Activated CD8-positive, alpha-beta T cell treated with anti-CD3 and anti-CD28 coated beads for 36 hours (primary cell): ENCODE measurements around the gene ATG9A. TPM values are rescaled to one million over a fixed set of nuclear protein-coding genes. Genes with fewer than 3 reads are reported as not detected.

Experiments used
- ATAC-seq: fragments of 200-7000 bp; cut with Tn5 transposase; one replicate; pipeline ENCODE4 v1.10.0; 2021; ENCODE audit warnings: mild to moderate bottlenecking, moderate library complexity
- CTCF ChIA-PET: fragments of 350-600 bp; sonication (Branson Sonifier 250); formaldehyde crosslinking; loops from one replicate; lab custom pipeline; 2021; ENCODE audit warnings: antibody characterized with exemption; lab: Charles Lee
- POLR2A ChIA-PET: fragments of 350-600 bp; sonication (Branson Sonifier 250); formaldehyde crosslinking; loops from one replicate; lab custom pipeline; 2021; ENCODE audit warnings: antibody characterized with exemption; lab: Charles Lee
- DNase-seq: peaks from one replicate; pipeline ENCODE4 v3.0.0-alpha.2; 2020
- H3K27ac Mint-ChIP-seq: one replicate; pipeline ENCODE4 v1.8.0; 2021; ENCODE audit warnings: mild to moderate bottlenecking, mixed read lengths
- H3K27me3 Mint-ChIP-seq: one replicate; pipeline ENCODE4 v1.8.0; 2021; ENCODE audit warnings: mixed read lengths
- H3K36me3 Mint-ChIP-seq: one replicate; pipeline ENCODE4 v1.8.0; 2021; ENCODE audit warnings: low read depth, mixed read lengths
- H3K4me1 Mint-ChIP-seq: one replicate; pipeline ENCODE4 v1.8.0; 2021; ENCODE audit warnings: low read depth, mixed read lengths
- H3K4me3 Mint-ChIP-seq: one replicate; pipeline ENCODE4 v1.8.0; 2021; ENCODE audit warnings: mild to moderate bottlenecking, moderate library complexity, mixed read lengths
- H3K9me3 Mint-ChIP-seq: one replicate; pipeline ENCODE4 v1.8.0; 2021; ENCODE audit warnings: mixed read lengths
- intact Hi-C: fragments of 100-400 bp; cut with micrococcal nuclease; formaldehyde crosslinking; loops from one replicate; pipeline ENCODE4 v1.10.0; 2022
- total RNA-seq, 2 experiments: library from RNA; stranded (reverse); gene quantifications; one replicate each; pipeline ENCODE4 v1.2.3, GENCODE V29; 2021
- TF ChIP-seq, protein P1 (sequence below): fragments of 200-600 bp; IDR thresholded peaks from one replicate; pipeline ENCODE4 v1.8.0; 2022; ENCODE audit warnings: antibody characterized with exemption, mild to moderate bottlenecking

The ATG9A gene
- total RNA-seq, 2 experiments from 2014 or later = 54.8 to 58.7 TPM

DNA sequence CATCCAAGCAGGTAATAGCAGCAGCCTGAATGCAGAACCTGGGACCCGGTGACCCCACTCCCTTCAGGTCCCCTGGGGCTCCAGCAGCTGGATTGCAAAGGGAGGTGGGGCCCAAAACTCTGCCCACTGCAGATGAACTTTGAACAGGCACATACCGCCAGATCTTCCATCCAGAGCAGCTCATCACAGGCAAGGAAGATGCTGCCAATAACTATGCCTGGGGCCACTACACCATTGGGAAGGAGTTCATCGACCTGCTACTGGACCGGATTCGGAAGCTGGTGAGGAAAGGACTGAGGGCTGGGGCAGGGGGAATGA is 40.6 kb upstream of the ATG9A start:
- no peaks in the 10 kb centered on the region for H3K36me3 Mint-ChIP-seq
- intact Hi-C loops = no loop called here
- H3K27me3 Mint-ChIP-seq = no peaks in the 10 kb centered on the region
- TF ChIP-seq, protein P1, sequence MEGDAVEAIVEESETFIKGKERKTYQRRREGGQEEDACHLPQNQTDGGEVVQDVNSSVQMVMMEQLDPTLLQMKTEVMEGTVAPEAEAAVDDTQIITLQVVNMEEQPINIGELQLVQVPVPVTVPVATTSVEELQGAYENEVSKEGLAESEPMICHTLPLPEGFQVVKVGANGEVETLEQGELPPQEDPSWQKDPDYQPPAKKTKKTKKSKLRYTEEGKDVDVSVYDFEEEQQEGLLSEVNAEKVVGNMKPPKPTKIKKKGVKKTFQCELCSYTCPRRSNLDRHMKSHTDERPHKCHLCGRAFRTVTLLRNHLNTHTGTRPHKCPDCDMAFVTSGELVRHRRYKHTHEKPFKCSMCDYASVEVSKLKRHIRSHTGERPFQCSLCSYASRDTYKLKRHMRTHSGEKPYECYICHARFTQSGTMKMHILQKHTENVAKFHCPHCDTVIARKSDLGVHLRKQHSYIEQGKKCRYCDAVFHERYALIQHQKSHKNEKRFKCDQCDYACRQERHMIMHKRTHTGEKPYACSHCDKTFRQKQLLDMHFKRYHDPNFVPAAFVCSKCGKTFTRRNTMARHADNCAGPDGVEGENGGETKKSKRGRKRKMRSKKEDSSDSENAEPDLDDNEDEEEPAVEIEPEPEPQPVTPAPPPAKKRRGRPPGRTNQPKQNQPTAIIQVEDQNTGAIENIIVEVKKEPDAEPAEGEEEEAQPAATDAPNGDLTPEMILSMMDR = no peak
- CTCF ChIA-PET = interaction anchor here (1.7 kb wide), 1 partner anchor 29 kb away, joined by 5 read pairs; no protein-coding TSS in a partner anchor
- DNase-seq (no peak), ATAC-seq (no peak)
- no peaks in the 10 kb centered on the region for H3K9me3 Mint-ChIP-seq
- H3K4me1 Mint-ChIP-seq = peaks cover 4% of the 10 kb centered on the region
- no peak overlapping the region for H3K4me3 Mint-ChIP-seq
- POLR2A ChIA-PET = interaction anchor here (0.7 kb wide), 1 partner anchor 8 kb away, joined by 3 read pairs; no protein-coding TSS in a partner anchor
- no peak overlapping the region for H3K27ac Mint-ChIP-seq

DNA sequence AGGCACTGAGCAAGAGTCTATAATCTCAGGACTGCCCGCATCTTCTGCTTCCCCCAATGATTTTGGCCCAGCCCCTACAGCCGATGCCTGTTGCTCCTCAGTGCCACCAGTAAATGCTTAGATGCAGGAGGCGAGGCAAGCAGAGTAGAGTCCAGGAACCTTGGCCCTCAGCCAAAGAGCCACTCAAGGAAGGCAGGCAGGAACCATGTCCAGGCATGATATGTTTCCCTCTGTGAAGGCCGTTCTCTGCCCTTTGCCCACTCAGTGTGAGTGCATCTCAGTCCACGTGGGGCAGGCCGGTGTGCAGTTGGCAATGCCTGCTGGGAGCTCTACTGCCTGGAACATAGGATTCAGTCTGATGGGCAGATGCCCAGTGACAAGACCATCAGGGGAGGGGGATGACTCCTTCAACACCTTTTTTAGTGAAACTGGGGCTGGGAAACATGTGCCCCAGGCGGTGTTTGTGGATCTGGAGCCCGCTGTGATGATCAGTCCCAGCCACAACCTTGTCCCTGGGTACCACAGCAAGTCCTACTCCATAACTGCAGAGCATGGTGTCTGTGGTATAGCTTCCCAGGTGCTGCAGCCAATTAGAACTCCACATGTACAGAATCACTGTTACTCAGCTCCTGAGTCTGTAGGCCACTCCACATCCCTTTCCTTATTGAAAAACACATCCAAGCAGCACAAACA is 40.1 kb upstream of the ATG9A start:
- intact Hi-C loops = no loop called here
- Mint-ChIP-seq H3K27me3 (no peaks in the 10 kb centered on the region), H3K4me3 (no peak overlapping the region), H3K9me3 (no peaks in the 10 kb centered on the region), H3K36me3 (no peaks in the 10 kb centered on the region), H3K27ac (no peak overlapping the region), H3K4me1 (peaks cover 4% of the 10 kb centered on the region)
- no peak for DNase-seq
- no peak for ATAC-seq
- ChIA-PET CTCF (interaction anchor here (1.7 kb wide), 1 partner anchor 29 kb away, joined by 5 read pairs; no protein-coding TSS in a partner anchor), POLR2A (interaction anchor here (0.6 to 0.7 kb wide), 2 partner anchors 8 to 24 kb away, joined by 3 read pairs; partner anchors contain the start of gene STK16)
- TF ChIP-seq, protein P1 = no peak

DNA sequence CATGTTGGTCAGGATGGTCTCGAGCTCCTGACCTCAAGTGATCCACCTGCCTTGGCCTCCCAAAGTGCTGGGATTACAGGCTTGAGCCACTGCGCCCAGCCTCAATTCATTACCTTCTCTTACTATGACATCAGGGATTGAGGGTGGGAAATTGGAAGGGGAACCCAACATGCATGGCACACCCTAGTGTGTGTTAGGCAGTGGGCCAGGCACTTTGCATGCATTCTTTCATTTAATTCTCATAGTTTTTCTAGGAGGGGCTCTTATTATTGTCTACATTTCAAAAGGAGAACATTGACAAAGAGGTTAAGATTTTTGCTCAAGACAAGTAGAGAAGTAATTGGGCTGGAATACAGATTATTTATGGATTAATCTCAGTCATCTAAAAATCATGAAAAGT is 38.9 kb upstream of the ATG9A start:
- Mint-ChIP-seq H3K27me3 (no peaks in the 10 kb centered on the region), H3K9me3 (no peaks in the 10 kb centered on the region), H3K36me3 (no peaks in the 10 kb centered on the region), H3K4me3 (no peak overlapping the region), H3K4me1 (no peaks in the 10 kb centered on the region), H3K27ac (no peak overlapping the region)
- POLR2A ChIA-PET = no interaction called here
- intact Hi-C loops = no loop called here
- DNase-seq (no peak), ATAC-seq (no peak)
- CTCF ChIA-PET = interaction anchor here (1.6 kb wide), 1 partner anchor 9 kb away, joined by 4 read pairs; no protein-coding TSS in a partner anchor
- TF ChIP-seq, protein P1 = no peak

DNA sequence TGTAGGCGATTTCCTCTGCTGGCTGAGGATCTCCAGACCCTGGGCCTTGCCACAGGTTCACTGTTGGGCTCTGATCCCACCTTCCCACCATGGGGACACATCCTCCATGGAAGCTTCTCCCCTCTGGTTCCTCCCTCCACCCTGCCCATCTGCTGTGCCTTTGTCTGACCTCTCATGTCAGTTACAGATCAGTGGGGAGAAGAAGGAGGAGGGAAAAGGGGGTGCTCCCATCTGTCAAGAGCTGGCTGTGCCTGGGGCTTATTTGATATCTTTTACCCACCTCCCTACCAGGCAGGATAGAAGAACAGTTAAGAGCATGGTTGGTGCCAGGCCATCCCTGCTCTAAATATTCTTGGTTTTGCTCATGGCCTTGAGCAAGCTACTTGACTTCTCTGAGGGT is 37.5 kb upstream of the ATG9A start:
- ChIA-PET POLR2A (interaction anchor here (1.1 to 2.6 kb wide), 2 partner anchors 9 to 12 kb away, joined by 3 to 13 read pairs; partner anchors contain the start of gene TUBA4A), CTCF (interaction anchor here (0.6 to 2.2 kb wide), 3 partner anchors 11 to 111 kb away, joined by 3 to 11 read pairs (median 6); no protein-coding TSS in a partner anchor)
- intact Hi-C loops = no loop called here
- H3K27me3 Mint-ChIP-seq = no peaks in the 10 kb centered on the region
- H3K36me3 Mint-ChIP-seq = no peaks in the 10 kb centered on the region
- DNase-seq (no peak), ATAC-seq (no peak)
- TF ChIP-seq, protein P1 = no peak
- no peaks in the 10 kb centered on the region for H3K4me1 Mint-ChIP-seq
- H3K9me3 Mint-ChIP-seq = no peaks in the 10 kb centered on the region
- no peak overlapping the region for H3K4me3 Mint-ChIP-seq
- H3K27ac Mint-ChIP-seq = no peak overlapping the region

DNA sequence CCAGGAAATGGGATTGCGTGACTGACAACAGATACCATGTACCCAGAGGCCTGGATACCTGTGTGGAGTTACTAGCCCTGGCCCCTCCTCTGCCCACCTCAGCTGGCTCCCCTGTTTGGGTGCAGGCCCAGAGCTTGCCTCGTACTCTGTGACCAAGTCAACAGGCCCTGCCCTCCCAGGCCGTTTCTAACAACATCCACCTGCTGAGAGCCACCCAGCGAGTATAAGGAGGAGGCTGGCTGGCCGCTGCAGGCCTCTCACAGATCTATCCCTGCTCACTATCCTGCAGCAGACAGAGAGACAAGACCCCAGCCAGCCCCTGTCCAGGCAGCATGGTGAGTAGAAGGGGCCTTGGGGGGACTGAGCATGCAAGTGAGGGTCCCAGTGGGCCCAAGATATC is 36.8 kb upstream of the ATG9A start:
- Mint-ChIP-seq H3K27me3 (peaks cover 1% of the 10 kb centered on the region), H3K36me3 (no peaks in the 10 kb centered on the region), H3K9me3 (no peaks in the 10 kb centered on the region), H3K4me1 (peaks cover 2% of the 10 kb centered on the region), H3K27ac (no peak overlapping the region), H3K4me3 (no peak overlapping the region)
- TF ChIP-seq, protein P1 = no peak
- DNase-seq = no peak
- CTCF ChIA-PET = interaction anchor here (1.9 to 2.2 kb wide), 2 partner anchors 11 to 32 kb away, joined by 6 to 11 read pairs; no protein-coding TSS in a partner anchor
- POLR2A ChIA-PET = interaction anchor here (2.6 kb wide), 1 partner anchor 11 kb away, joined by 13 read pairs; the partner anchor contains the start of gene TUBA4A
- intact Hi-C loops = no loop called here
- no peak for ATAC-seq
